ENCODE results near the gene NUTM2A.
"Not testable (repeated sequence)": the region's sequence is repeated elsewhere in the genome, so short reads cannot be mapped to it uniquely, and the experiment has no call there.

The NUTM2A gene

GRCh38 chr10:87280749-87281392 is 55.6 kb downstream of the NUTM2A start:
- not testable (repeated sequence) for DNase-seq

All from stimulated activated CD4-positive, alpha-beta T cell treated with anti-CD3 and anti-CD28 coated beads, Interleukin-12 subunit alpha, Interleukin-12 subunit beta, amount 100 ng/mL, for 4 hours (primary cell).